Stimulated activated CD8-positive, alpha-beta memory T cell treated with anti-CD3 and anti-CD28 coated beads, Interleukin-12 subunit alpha, Interleukin-12 subunit beta, amount 100 ng/mL, for 4 hours (primary cell): Measurements from ENCODE around the gene NDP.

Experiments
- DNase-seq: peaks from one replicate; pipeline ENCODE4 v3.0.0-alpha.2; 2020; ENCODE audit warnings: low read depth

Gene NDP

DNA sequence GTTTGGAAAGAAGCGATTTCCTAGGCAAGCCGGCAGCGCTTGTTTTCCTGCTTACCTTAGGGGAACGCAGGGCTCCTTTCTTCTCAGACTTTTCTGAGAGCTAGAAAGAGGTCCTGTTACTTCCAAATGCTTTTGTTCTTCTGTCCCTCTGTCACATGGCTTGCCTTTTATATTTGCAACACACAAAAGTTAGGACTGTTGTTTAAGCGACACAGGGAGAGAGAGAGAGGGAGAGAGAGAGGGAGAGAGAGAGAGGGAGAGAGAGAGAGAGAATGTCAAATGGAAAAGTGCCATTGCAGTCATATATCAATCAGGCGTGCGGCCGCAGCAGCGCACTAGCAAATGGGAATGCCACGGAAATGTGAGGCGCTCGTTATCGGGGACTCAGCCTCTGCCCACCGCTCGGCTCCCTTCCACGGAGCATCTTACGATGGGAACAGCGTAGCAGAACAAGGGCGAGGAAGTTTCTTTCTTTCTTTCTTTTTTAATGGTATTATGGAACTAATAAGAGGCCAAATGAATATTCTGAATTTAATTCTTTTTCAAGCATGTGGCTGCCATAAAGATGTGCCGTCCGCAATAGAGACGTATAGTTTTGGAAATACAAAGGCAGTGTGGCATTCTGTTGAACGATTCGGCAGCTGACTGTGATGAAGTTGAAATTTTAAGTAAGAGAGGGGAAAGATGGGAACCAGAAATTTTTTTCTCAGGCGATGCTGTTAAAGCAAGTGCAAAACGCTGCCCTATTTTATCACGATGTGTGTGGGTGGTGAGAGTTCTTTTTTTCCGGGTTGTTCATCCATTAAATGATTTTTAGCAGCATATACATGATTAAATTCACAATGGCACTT, at the start of gene NDP:
NDP (minus strand) TSS at position 142 of the 851 bp plus-strand sequence. CDS start 14,745 bp downstream, outside the sequence.
- DNase-seq, result no peak

DNA sequence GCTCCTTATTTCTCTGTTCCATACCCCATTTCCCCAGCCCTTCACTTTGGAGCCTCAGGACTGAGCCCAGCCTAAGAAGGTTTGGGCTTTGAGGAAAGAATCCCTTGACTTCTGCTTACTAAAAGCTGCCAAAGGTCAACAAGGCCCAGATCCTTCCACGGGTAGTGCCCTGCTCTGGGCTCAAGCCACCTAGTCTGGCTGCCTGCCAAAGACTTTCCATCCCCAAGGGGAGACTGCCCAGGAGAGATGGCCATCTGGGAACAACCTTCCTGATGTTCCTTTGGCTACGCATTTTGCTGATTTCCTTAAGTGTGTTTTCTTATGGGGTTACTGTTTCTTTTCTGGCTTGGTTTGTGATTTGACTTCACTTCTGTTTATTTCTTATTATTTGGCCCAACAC, 49.8 kb upstream of the NDP start:
- DNase-seq, result no peak

GRCh38 chrX:44020693-44021092, 47.5 kb upstream of the NDP start:
- no peak for DNase-seq

DNA sequence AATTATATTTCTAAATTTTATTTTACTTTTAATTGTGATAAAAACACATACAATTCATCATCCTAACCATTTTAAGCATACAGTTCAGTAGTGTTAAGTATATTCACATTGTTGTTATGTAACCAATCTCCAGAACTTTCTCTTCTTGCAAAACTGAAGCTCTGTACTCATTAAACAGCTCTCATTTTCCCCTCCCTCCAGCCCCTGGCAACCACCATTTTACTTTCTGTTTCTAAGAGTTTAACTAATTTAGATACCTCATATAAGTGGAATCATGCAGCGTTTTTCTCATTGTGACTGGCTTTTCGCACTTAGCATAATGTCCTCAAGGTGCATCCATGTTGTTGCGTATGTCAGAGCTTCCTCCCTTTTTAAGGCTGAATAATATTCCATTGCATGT, 46.7 kb upstream of the NDP start:
- DNase-seq, result no peak

DNA sequence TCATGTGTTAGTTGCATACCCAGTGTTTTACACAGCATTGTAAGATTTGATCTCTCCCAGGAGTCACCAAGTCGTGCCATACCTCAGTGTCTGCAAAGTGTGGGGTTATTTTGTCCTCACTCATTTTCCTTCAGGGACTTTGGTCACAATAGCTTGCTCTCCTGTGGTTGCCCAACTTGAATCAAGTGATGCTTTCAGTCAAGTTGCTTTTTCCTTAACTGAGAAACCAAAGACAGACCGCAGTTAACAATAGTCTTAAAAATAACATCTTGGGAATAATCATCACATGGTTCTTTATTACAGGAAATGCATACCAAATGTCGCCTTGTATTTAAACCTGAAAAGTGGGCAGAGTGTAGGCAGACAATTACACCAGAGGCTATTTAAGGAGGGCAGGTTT, 44.5 kb upstream of the NDP start:
- DNase-seq, result no peak

DNA sequence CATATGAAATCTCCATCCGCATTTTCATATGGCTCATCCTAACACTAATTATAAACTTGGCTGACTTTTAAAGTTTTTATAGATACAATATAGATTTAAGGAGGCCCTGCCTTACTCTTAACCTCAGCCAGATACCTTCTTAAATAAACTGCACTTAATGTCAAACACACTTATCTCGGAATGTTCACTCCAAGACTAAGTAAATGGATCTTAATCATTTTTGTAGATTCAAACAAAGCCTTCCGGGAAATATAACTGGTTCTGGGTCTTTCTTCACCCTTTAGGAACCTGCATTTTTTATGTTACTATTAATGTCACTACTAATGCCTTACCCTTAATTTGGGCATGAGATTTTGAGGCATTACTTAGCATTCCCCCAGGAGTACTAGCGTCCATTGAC, 43.7 kb upstream of the NDP start:
- DNase-seq, result no peak

- peak; percentile 11 for DNase-seq
Observed at GRCh38 chrX:44012484-44013096, 39.4 kb upstream of the NDP start.

DNA sequence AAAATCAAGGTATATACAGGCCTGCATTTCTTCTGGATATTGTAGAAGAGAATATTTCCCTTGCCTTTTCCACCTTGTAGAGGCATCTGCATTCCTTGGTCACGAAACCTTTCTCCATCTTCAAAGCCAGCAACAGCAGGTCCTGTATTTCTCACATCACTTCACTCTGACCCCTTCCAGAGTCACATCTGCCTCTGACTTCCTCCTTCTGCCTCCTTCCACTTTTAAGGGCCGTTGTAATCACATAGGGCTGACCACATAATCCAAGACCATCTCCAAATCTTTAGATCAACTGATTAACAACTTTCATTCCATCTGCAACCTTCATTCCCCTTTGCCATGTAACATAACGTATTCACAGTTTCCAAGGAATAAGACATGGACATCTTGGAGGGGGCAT, 38.3 kb upstream of the NDP start:
- no peak for DNase-seq

DNA sequence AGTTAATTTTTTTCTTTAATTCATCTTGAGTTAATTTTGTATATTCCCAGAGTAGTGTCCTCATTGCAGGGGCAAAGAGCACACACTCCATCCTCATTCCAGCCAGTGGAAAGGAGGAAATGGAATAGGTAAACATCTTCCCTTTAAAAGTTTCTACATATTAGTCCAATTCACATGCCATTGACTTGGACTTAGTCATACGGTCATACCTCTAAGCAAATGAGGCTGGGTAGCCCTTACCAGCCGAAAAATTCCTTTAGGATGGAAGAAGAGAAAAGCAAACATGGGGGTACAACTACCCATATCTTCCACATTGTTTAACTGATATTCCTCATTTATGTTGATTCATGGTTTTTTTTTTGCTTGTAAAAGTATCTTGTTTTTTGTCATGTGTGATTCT, 37.4 kb upstream of the NDP start:
- DNase-seq, result no peak

DNA sequence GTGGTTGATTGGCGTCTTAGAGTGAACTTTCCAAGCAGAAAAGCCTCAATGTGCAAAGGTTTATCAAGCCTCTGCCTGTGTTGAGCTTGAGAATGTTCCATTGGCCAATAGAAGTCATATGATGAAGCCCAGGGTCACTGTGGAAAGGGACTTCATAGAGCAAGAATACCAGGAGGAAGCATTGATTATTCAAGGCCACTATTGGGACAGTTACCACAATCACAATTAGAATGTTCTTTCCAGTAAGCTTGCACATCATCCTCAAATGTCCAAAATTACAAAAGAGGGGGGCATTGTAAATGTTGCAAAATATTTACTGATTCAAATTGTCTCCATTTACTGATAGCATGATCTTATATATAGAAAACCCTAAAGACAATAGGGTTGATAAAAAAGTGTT, 32.9 kb upstream of the NDP start:
- no peak for DNase-seq

- no peak for DNase-seq
Observed at GRCh38 chrX:44003975-44004374, 30.8 kb upstream of the NDP start.

GRCh38 chrX:44002567-44002966, 29.4 kb upstream of the NDP start:
- no peak for DNase-seq

DNA sequence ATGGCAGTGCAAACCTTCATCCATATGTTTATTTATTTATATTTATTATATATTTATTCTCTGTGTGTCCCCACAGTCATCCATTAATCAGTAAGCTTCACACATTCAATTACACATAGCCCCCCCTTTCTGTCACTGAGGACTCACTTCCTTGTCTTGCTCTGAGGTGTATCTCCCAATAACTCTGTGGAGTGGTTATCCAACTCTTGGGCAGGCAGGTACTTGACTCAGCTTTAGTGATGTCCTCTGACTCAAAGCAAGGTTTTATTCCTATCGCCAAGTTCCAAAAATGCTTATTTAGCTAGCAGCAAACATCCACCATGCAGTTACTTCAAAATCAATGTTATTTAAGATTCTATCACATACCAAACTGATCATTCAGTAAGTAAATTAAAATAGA, 25.2 kb upstream of the NDP start:
- no peak for DNase-seq

DNA sequence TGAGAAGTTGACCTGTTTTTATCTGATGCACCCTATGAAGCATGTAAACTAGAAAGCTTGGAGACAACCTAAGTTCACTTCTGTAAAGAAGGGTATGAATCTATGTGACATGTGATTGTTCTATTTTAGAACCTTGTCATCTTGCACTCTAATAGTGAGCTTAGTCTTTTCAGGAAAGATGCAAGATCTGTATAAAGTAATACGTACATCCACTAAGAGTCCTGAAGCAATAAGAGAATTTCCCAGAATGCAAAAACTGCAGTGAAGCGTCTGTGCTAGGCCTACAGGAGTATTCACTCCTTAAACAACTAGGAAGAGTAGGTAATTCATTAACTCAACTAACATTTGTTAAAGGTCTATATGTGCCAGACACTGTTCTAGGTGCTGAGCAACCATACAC, 23.3 kb upstream of the NDP start:
- no peak for DNase-seq

DNA sequence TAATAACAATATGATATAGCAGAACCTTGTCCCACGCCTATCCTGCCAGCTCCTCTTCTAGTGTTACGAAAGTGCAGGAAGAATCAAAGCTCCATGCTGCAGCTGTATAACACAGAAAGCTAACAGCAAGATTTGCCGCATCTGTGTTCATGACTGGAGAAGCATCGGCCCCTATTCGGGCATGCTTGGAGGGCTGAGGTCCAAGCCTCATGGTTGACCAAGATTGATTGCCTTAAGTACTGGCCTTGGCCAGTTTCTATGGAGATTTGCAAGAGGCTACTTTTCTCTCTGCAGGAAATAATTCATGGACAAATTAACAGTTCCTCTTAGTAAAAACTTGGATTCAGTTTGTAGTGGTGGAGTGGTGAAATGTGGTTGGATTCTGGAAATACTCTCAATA, 12.9 kb upstream of the NDP start:
- DNase-seq, result no peak

- DNase-seq, result no peak
Observed at GRCh38 chrX:43985511-43985910, 12.3 kb upstream of the NDP start.

DNA sequence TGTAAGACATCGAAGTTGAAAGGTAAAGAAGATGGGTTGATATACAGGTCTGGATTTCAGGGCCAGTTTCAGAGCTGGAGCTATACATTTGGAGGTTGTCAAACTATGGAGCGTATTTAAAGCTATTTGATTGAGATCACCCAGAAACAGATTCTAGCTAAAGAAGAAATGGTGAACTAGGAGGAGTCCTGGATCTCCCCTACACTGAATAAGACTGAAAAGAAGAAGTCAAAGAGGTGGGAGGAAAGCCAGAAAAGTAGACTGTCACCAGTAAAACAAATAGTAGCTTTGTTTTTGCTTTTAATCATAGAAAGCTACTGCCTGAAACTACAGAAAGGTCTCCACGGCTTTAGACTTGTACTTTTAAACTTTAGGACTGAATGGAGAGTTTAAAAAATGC, 5.0 kb upstream of the NDP start:
- no peak for DNase-seq

GRCh38 chrX:43976205-43976604, 3.0 kb upstream of the NDP start:
- DNase-seq, result no peak

GRCh38 chrX:43975796-43976195, 2.6 kb upstream of the NDP start:
- no peak for DNase-seq

GRCh38 chrX:43974741-43975465, 1.7 kb upstream of the NDP start:
- DNase-seq, result no peak

DNA sequence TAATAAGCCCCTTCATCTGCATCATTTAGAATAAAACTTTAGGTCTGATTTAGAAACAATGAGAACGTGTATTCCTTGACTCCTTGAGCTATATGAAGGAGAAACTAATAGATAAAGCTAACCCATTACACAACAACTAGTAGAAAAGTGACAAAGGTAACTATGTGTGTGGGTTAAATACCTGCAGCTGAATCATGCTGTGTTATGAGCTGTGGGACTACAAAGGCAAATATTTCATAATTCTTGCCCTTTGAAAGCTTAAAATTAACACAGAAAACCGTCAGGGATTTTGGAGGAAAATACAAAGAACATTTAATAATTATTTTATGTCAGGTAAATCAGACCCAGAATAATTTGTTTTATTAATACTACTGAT, 898 bp upstream of the NDP start:
- DNase-seq, result no peak

DNA sequence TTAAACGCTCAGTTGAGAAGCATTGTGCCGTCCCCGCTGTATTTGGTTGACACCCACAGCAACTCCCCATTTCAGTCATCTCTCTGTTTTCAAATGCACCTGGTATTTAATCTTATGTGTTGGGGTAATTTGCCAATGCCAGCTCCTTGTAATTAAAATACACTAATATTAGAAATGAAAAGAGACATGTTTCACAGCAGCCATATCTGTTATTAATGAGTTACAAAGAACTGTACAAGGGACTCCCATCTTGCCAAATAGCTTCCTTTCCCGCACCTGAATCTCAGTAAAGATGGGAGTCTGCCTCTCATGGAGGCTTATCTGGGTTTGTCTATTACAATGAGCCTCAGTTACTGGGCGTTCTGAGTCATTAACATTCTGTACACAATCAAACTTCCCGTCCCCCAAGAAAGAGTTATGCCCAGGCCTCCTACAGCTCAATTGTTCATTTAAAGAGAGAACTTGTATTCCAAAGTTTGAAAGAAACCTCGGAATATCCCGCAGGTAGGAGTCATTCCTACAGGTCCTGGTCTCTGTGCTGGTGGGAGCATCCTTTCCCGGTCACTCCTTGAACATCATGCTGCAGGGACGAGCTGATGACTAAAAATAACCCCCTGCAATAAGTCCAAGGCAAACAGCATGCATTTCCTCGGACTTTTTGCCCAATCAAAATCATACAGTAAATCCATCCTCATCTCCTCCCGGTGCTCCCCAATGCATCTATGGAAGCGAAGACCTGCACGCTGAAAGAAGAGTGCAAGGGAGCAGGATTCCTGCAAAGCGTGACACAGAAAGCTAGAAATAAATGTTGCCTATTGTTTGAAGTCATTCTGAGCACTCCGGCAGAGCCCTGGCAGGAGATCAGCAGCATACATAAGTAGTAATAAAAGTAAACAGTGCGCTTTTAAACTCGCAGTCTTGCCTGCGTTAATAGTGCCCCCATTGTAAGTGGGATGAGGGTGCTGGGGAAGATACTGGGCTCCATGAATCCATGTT, 926 bp downstream of the NDP start:
- no peak for DNase-seq
